ENCODE results near the gene CSMD2.

DNA sequence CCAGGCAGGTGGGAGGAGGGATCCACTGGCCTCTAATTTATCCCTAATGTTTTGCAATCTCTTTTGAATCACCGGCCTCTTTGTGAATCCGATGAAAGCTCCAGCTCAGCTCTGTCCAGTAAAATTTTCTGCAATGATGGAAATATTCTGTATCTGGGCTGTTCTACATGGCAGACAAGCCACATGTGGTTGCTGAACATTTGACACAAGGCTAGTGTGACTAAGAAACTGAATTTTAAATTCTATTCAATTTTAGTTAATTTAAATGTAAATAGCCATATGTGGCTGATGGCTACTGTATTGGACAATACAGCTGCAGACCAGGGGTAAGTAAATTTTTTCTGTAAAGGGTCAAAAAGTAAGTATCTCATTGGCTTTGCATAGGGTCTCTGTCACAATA lies 135.1 kb downstream of the CSMD2 start:
- TF ChIP-seq, protein P1, sequence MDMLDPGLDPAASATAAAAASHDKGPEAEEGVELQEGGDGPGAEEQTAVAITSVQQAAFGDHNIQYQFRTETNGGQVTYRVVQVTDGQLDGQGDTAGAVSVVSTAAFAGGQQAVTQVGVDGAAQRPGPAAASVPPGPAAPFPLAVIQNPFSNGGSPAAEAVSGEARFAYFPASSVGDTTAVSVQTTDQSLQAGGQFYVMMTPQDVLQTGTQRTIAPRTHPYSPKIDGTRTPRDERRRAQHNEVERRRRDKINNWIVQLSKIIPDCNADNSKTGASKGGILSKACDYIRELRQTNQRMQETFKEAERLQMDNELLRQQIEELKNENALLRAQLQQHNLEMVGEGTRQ (IDR thresholded peaks at IDR 0.05; ENCODE audit: borderline replicate concordance, low read depth, low read length) = no peak
- TF ChIP-seq CTCF (IDR thresholded peaks at IDR 0.05) = no peak
- no peak for TF ChIP-seq NRF1 (IDR thresholded peaks at IDR 0.05; ENCODE audit: low read depth, low read length)
- no peak for TF ChIP-seq EP300 (IDR thresholded peaks at IDR 0.05; ENCODE audit: borderline replicate concordance in 1 of 2, low read depth in 1 of 2, low read length in 1 of 2)
- TF ChIP-seq RAD21 (IDR thresholded peaks at IDR 0.05; ENCODE audit: low read length) = no peak
- TF ChIP-seq MAX (IDR thresholded peaks at IDR 0.05; ENCODE audit: low read depth) = no peak
- TF ChIP-seq TCF12 (IDR thresholded peaks at IDR 0.05) = no peak
- TF ChIP-seq POLR2AphosphoS5 (IDR thresholded peaks at IDR 0.05; ENCODE audit: low read depth, low read length) = no peak
- no peak for TF ChIP-seq SIN3A (IDR thresholded peaks at IDR 0.05; ENCODE audit: borderline replicate concordance, low read depth, low read length)
- TF ChIP-seq FOXM1 (IDR thresholded peaks at IDR 0.05; ENCODE audit: low read depth) = no peak
- no peak for TF ChIP-seq IRF3 (IDR thresholded peaks at IDR 0.05; ENCODE audit: low read depth, low read length)
- TF ChIP-seq JUND (IDR thresholded peaks at IDR 0.05) = no peak
- no peak for TF ChIP-seq RFX5 (IDR thresholded peaks at IDR 0.05; ENCODE audit: low read length)
- TF ChIP-seq, protein P2, sequence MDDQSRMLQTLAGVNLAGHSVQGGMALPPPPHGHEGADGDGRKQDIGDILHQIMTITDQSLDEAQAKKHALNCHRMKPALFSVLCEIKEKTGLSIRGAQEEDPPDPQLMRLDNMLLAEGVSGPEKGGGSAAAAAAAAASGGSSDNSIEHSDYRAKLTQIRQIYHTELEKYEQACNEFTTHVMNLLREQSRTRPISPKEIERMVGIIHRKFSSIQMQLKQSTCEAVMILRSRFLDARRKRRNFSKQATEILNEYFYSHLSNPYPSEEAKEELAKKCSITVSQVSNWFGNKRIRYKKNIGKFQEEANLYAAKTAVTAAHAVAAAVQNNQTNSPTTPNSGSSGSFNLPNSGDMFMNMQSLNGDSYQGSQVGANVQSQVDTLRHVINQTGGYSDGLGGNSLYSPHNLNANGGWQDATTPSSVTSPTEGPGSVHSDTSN (IDR thresholded peaks at IDR 0.05) = no peak
